ENCODE results near the gene WDR54.

- TF ChIP-seq ZNF274 (IDR thresholded peaks at IDR 0.05; ENCODE audit: low read depth, low read length) (no peak), SUZ12 (IDR thresholded peaks at IDR 0.05; ENCODE audit: extremely low read depth, insufficient read depth, insufficient read length) (no peak), YY1 (IDR thresholded peaks at IDR 0.05; ENCODE audit: insufficient read depth, insufficient read length) (no peak)
Measured at GRCh38 chr2:74427551-74427950, 6.0 kb downstream of the WDR54 start.

Data from NT2/D1 (cell line).